Measurements from ENCODE around the gene POMGNT1. TPM values are rescaled to one million over a fixed set of nuclear protein-coding genes. Genes with fewer than 3 reads are reported as not detected.

POMGNT1 gene
- total and polyA plus RNA-seq, 2 of the 8 experiments (the other 6 are each of a cell fraction or from before 2014, with no cell fraction given) = 28.0 to 40.3 TPM

DNA sequence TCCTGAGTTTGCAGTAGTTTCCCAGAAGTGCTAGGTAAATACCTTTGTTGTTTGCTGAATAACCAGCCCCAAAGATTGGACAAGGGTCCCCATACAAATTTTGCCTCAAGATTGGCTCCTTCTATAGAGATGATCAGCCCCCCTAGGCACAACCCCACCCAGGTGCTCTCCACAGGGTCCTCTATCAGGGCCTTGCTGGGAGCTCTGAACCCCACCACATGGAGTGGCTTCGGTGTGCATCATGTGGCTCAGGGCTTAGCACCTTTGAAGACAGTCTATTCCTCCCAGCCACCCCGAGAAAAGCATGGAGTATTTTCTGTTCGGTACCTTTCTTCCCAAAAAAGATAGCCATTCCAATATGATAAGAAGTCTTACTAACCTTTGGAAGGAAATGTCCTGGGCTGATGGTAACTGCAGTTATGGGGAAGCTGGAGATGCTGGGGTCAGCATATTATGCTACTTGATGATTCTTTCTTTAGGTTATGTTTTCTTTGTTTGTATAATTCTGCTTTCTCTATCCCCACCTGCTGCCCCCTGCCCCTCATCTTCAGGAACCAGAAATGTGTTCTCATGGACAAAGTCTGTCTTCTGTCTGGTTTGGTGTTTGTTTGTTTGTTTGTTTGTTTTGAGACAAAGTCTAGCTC lies 28.3 kb downstream of the POMGNT1 start:
- TF ChIP-seq, protein P1, sequence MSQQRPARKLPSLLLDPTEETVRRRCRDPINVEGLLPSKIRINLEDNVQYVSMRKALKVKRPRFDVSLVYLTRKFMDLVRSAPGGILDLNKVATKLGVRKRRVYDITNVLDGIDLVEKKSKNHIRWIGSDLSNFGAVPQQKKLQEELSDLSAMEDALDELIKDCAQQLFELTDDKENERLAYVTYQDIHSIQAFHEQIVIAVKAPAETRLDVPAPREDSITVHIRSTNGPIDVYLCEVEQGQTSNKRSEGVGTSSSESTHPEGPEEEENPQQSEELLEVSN (IDR thresholded peaks at IDR 0.05) = 0 out of 2 replicates have a peak, but pooled peaks have one; percentile 27
- TF ChIP-seq, protein P2, sequence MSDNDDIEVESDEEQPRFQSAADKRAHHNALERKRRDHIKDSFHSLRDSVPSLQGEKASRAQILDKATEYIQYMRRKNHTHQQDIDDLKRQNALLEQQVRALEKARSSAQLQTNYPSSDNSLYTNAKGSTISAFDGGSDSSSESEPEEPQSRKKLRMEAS (IDR thresholded peaks at IDR 0.05) = 0 out of 2 replicates have a peak, but pooled peaks have one; percentile 19
- TF ChIP-seq FOSL1 (IDR thresholded peaks at IDR 0.05; ENCODE audit: insufficient read depth, low read depth, low read length) = no peak
- TF ChIP-seq SIN3A (conservative IDR thresholded peaks at IDR 0.05 in 1 of 2, IDR thresholded peaks at IDR 0.05 in 1 of 2; ENCODE audit: low read depth in 1 of 2, low read length in 2 of 2) = no peak
- TF ChIP-seq, protein P3, sequence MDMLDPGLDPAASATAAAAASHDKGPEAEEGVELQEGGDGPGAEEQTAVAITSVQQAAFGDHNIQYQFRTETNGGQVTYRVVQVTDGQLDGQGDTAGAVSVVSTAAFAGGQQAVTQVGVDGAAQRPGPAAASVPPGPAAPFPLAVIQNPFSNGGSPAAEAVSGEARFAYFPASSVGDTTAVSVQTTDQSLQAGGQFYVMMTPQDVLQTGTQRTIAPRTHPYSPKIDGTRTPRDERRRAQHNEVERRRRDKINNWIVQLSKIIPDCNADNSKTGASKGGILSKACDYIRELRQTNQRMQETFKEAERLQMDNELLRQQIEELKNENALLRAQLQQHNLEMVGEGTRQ (IDR thresholded peaks at IDR 0.05; ENCODE audit: low read length) = no peak
- TF ChIP-seq SP1 (IDR thresholded peaks at IDR 0.05; ENCODE audit: low read depth, low read length) = no peak
- 0 out of 2 replicates have a peak, but pooled peaks cover 3% of the 10 kb centered on the region for H3K79me1 ChIP-seq (ENCODE audit: low read depth, low read length)
- no peak overlapping the region for H3K4ac ChIP-seq (replicated peaks; ENCODE audit: insufficient read length, low read depth, low read length)

More for the DNA sequence above, 28.3 kb downstream of the POMGNT1 start:
- H3K23ac ChIP-seq (ENCODE audit: insufficient read length) = no peak overlapping the region
- H2BK20ac ChIP-seq (ENCODE audit: low read length) = no peak overlapping the region
- H4K8ac ChIP-seq (ENCODE audit: extremely low read depth, insufficient read depth, low read length) = no peak overlapping the region
- no peaks in the 10 kb centered on the region for H3K9me3 ChIP-seq (ENCODE audit: insufficient read depth in 2 of 2, low read depth in 1 of 2, low read length in 1 of 2)
- H4K91ac ChIP-seq (replicated peaks; ENCODE audit: insufficient read length, low read length) = no peak overlapping the region
- no peak for DNase-seq (ENCODE audit: low read depth in 1 of 2, low spot score in 2 of 2)
- no peak overlapping the region for H3K14ac ChIP-seq (ENCODE audit: insufficient read length)
- H3K18ac ChIP-seq (ENCODE audit: extremely low read depth, low read length) = no peak overlapping the region
- no peak overlapping the region for H3K56ac ChIP-seq (replicated peaks; ENCODE audit: insufficient read length, low read depth, low read length)
- H2BK12ac ChIP-seq (ENCODE audit: low read depth, low read length) = no peak overlapping the region
- no peak overlapping the region for H3K4me2 ChIP-seq (ENCODE audit: insufficient read depth in 1 of 2, low read depth in 2 of 2, low read length in 2 of 2)
- no peak overlapping the region for H2AK5ac ChIP-seq (ENCODE audit: low read depth, low read length)
- H2BK120ac ChIP-seq (replicated peaks; ENCODE audit: low read depth, low read length) = no peak overlapping the region
- no peak overlapping the region for H2BK5ac ChIP-seq (ENCODE audit: low read depth, low read length)
- POLR2A ChIA-PET (ENCODE audit: partially characterized antibody) = interaction anchor here (0.6 to 1.7 kb wide), 2 partner anchors 38 kb away, joined by 3 to 7 read pairs; partner anchors contain the start of gene PIK3R3
- no peak overlapping the region for H2BK15ac ChIP-seq (ENCODE audit: low read length)
- peaks cover 0 to 1% of the 10 kb centered on the region in 2 experiments for H4K20me1 ChIP-seq (replicated peaks in 1 of 2; ENCODE audit: control insufficient read depth in 1 of 2, insufficient read depth in 2 of 2, low read length in 2 of 2)
- no peaks in the 10 kb centered on the region for H3K79me2 ChIP-seq (ENCODE audit: control insufficient read depth in 1 of 2, insufficient read depth in 2 of 2, low read length in 2 of 2)
- H3K4me3 ChIP-seq (ENCODE audit: extremely low read depth in 1 of 4, insufficient read depth in 2 of 4, low read depth in 3 of 4, low read length in 4 of 4) = no peak overlapping the region
- FAIRE-seq = no peak
- 81% methylated on average over 3 of the region's 3 CpGs; no CpG with 5 or more reads in 1 of the 2 experiments for WGBS, 2 experiments (ENCODE audit: extremely low coverage in 1 of 2, insufficient coverage in 1 of 2, insufficient read length in 1 of 2, insufficient replicate concordance in 2 of 2, low coverage in 1 of 2, low lambda C conversion rate in 2 of 2, missing lambda C conversion rate in 1 of 2)
- no peak overlapping the region for H2AFZ ChIP-seq (ENCODE audit: low read length)
- H3K36me3 ChIP-seq (ENCODE audit: control insufficient read depth in 2 of 4, insufficient read depth in 4 of 4, low read length in 3 of 4) = no peaks in the 10 kb centered on the region
- peaks cover 4 to 33% (median 18%) of the 10 kb centered on the region in 4 experiments for H3K4me1 ChIP-seq (replicated peaks in 1 of 4; ENCODE audit: control insufficient read depth in 3 of 4, insufficient read depth in 4 of 4, low read length in 3 of 4)
- no peak overlapping the region for H4K5ac ChIP-seq (ENCODE audit: insufficient read length, low read depth, low read length)
- H3K9ac ChIP-seq (replicated peaks in 1 of 4; ENCODE audit: extremely low read depth in 1 of 4, low read depth in 3 of 4, low read length in 3 of 4) = no peak overlapping the region
- no peaks in the 10 kb centered on the region for H3K23me2 ChIP-seq (ENCODE audit: low read depth, low read length)
- no peak overlapping the region for H3K27ac ChIP-seq (ENCODE audit: low read depth, low read length)
- peaks cover 0 to 14% (median 9%) of the 10 kb centered on the region in 4 experiments; a peak in 5 of 7 replicates for H3K27me3 ChIP-seq (replicated peaks in 1 of 4; ENCODE audit: control insufficient read depth in 3 of 4, extremely low read depth in 1 of 4, insufficient read depth in 3 of 4, low read length in 3 of 4)
- CTCF ChIA-PET (ENCODE audit: partially characterized antibody) = interaction anchor here (0.6 to 8.7 kb wide), 3 partner anchors 11 to 134 kb away, joined by 4 to 67 read pairs (median 15); no protein-coding TSS in a partner anchor
